ENCODE results near the gene HSD17B1. TPM values are rescaled to one million over a fixed set of nuclear protein-coding genes. Genes with fewer than 3 reads are reported as not detected.

The HSD17B1 gene
- total RNA-seq, 1 donor from 2014 or later = 1.2 TPM

- ATAC-seq (ENCODE audit: low read depth) (no peak), DNase-seq (no peak)
- no peaks in the 10 kb centered on the region for H3K9me3 Mint-ChIP-seq
- H3K27ac Mint-ChIP-seq = no peak overlapping the region
- H3K27me3 Mint-ChIP-seq = no peaks in the 10 kb centered on the region
- peaks cover 66% of the 10 kb centered on the region for H3K36me3 Mint-ChIP-seq (ENCODE audit: low read depth)
- H3K4me3 Mint-ChIP-seq = no peak overlapping the region
- CTCF ChIA-PET = no interaction called here
- POLR2A ChIA-PET = interaction anchor here (0.6 to 1.1 kb wide), 3 partner anchors 10 to 325 kb away, joined by 3 read pairs; no protein-coding TSS in a partner anchor
- peaks cover 28% of the 10 kb centered on the region for H3K4me1 Mint-ChIP-seq
- intact Hi-C loops (cut with micrococcal nuclease) = no loop called here
- no peak for TF ChIP-seq CTCF (IDR thresholded peaks at IDR 0.05)
These were observed 20.4 kb downstream of the HSD17B1 start for GRCh38 chr17:42573095-42573494.

- H3K27ac Mint-ChIP-seq = no peak overlapping the region
- ChIA-PET CTCF (interaction anchor here (0.6 kb wide), 1 partner anchor 630 kb away, joined by 3 read pairs; no protein-coding TSS in a partner anchor), POLR2A (no interaction called here)
- H3K36me3 Mint-ChIP-seq (ENCODE audit: low read depth) = peaks cover 60% of the 10 kb centered on the region
- ATAC-seq (ENCODE audit: low read depth) (no peak), DNase-seq (no peak)
- peaks cover 36% of the 10 kb centered on the region for H3K4me1 Mint-ChIP-seq
- no peaks in the 10 kb centered on the region for H3K9me3 Mint-ChIP-seq
- intact Hi-C loops (cut with micrococcal nuclease) = no loop called here
- no peak for TF ChIP-seq CTCF (IDR thresholded peaks at IDR 0.05)
- no peaks in the 10 kb centered on the region for H3K27me3 Mint-ChIP-seq
- no peak overlapping the region for H3K4me3 Mint-ChIP-seq
These were observed 21.7 kb downstream of the HSD17B1 start for GRCh38 chr17:42574463-42574862.

GRCh38 chr17:42577140-42577531, 24.4 kb downstream of the HSD17B1 start:
- DNase-seq (no peak), ATAC-seq (ENCODE audit: low read depth) (no peak)
- peak overlapping the region; percentile 95 for H3K4me3 Mint-ChIP-seq
- no peaks in the 10 kb centered on the region for H3K27me3 Mint-ChIP-seq
- ChIA-PET POLR2A (interaction anchor here (1.4 to 4.6 kb wide), 15 partner anchors 9 to 421 kb away, joined by 4 to 62 read pairs (median 15); partner anchors contain the start of genes BECN1, MLX, NAGLU and PLEKHH3), CTCF (interaction anchor here (1.7 to 3.6 kb wide), 12 partner anchors 10 to 352 kb away, joined by 5 to 53 read pairs (median 16); partner anchors contain the start of genes BECN1, CNTNAP1, RAMP2 and RETREG3)
- H3K9me3 Mint-ChIP-seq = no peaks in the 10 kb centered on the region
- peaks cover 62% of the 10 kb centered on the region for H3K36me3 Mint-ChIP-seq (ENCODE audit: low read depth)
- no peak for TF ChIP-seq CTCF (IDR thresholded peaks at IDR 0.05)
- peaks cover 38% of the 10 kb centered on the region for H3K4me1 Mint-ChIP-seq
- peak overlapping the region; percentile 97 for H3K27ac Mint-ChIP-seq
- intact Hi-C loops (cut with micrococcal nuclease) = loop anchor here (1.0 kb wide), 2 partner anchors 10 to 15 kb away; partner anchors contain the start of genes COASY and MLX

- H3K27ac Mint-ChIP-seq = peak within 1 kb of the TSS; percentile 97
These were observed 25.0 kb downstream of the HSD17B1 start, which contains the start of gene PSMC3IP for GRCh38 chr17:42577532-42578281. Gene PSMC3IP (minus strand): TSS chr17:42577729. CDS start chr17:42577686, 43 bp downstream.

More at GRCh38 chr17:42577532-42578281, 25.0 kb downstream of the HSD17B1 start, which contains the start of gene PSMC3IP:
- ChIA-PET CTCF (interaction anchor here (0.5 to 3.6 kb wide), 51 partner anchors 8 to 420 kb away, joined by 3 to 53 read pairs (median 5); partner anchors contain the start of genes BECN1, CNTNAP1, NAGLU and PSME3), POLR2A (interaction anchor here (0.6 to 4.6 kb wide), 43 partner anchors 8 to 738 kb away, joined by 3 to 62 read pairs (median 5); partner anchors contain the start of genes BECN1, COA3, MLX and NAGLU)
- Mint-ChIP-seq H3K9me3 (no peaks in the 10 kb centered on the region), H3K4me3 (peak within 1 kb of the TSS; percentile 95), H3K36me3 (ENCODE audit: low read depth) (peaks cover 63% of the 10 kb centered on the region), H3K27me3 (no peaks in the 10 kb centered on the region), H3K4me1 (peaks cover 38% of the 10 kb centered on the region)
- no peak for TF ChIP-seq CTCF (IDR thresholded peaks at IDR 0.05)
- ATAC-seq (ENCODE audit: low read depth) (peak; percentile 90), DNase-seq (peak; percentile 86)
- intact Hi-C loops (cut with micrococcal nuclease) = loop anchor here (1.0 to 2.0 kb wide), 11 partner anchors 10 to 421 kb away; partner anchors contain the start of genes BECN1, COASY, MLX and RETREG3
